ENCODE results near the gene NUS1.
"Not testable (repeated sequence)": the region's sequence is repeated elsewhere in the genome, so short reads cannot be mapped to it uniquely, and the experiment has no call there.

NUS1 gene

GRCh38 chr6:117711369-117711768, 36.1 kb downstream of the NUS1 start:
- no peak for DNase-seq (ENCODE audit: low read depth)

GRCh38 chr6:117718895-117719294, 43.6 kb downstream of the NUS1 start:
- DNase-seq (ENCODE audit: low read depth) = no peak

- not testable (repeated sequence) for DNase-seq (ENCODE audit: low read depth)
Measured at GRCh38 chr6:117721520-117721919, 46.3 kb downstream of the NUS1 start.

- DNase-seq (ENCODE audit: low read depth) = no peak
Measured at GRCh38 chr6:117728626-117729025, 53.4 kb downstream of the NUS1 start.

- no peak for DNase-seq (ENCODE audit: low read depth)
Measured at GRCh38 chr6:117729613-117730012, 54.3 kb downstream of the NUS1 start.

GRCh38 chr6:117733341-117733740, 58.1 kb downstream of the NUS1 start:
- no peak for DNase-seq (ENCODE audit: low read depth)

- DNase-seq (ENCODE audit: low read depth) = no peak
Measured at GRCh38 chr6:117739869-117740268, 64.6 kb downstream of the NUS1 start.

- no peak for DNase-seq (ENCODE audit: low read depth)
Measured at GRCh38 chr6:117740605-117741004, 65.3 kb downstream of the NUS1 start.

- DNase-seq (ENCODE audit: low read depth) = not testable (repeated sequence)
Measured at GRCh38 chr6:117750675-117751074, 75.4 kb downstream of the NUS1 start.

All from T follicular helper cell (primary cell).